Measurements from ENCODE around the gene RAB30. TPM values are rescaled to one million over a fixed set of nuclear protein-coding genes. Genes with fewer than 3 reads are reported as not detected.
A peak's percentile ranks its signal among the peaks of the same experiment; 100 is the strongest.

Gene RAB30, protein sequence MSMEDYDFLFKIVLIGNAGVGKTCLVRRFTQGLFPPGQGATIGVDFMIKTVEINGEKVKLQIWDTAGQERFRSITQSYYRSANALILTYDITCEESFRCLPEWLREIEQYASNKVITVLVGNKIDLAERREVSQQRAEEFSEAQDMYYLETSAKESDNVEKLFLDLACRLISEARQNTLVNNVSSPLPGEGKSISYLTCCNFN
- 3.6 and 12.3 TPM in 2 replicates for total RNA-seq (ENCODE audit: low replicate concordance)

DNA sequence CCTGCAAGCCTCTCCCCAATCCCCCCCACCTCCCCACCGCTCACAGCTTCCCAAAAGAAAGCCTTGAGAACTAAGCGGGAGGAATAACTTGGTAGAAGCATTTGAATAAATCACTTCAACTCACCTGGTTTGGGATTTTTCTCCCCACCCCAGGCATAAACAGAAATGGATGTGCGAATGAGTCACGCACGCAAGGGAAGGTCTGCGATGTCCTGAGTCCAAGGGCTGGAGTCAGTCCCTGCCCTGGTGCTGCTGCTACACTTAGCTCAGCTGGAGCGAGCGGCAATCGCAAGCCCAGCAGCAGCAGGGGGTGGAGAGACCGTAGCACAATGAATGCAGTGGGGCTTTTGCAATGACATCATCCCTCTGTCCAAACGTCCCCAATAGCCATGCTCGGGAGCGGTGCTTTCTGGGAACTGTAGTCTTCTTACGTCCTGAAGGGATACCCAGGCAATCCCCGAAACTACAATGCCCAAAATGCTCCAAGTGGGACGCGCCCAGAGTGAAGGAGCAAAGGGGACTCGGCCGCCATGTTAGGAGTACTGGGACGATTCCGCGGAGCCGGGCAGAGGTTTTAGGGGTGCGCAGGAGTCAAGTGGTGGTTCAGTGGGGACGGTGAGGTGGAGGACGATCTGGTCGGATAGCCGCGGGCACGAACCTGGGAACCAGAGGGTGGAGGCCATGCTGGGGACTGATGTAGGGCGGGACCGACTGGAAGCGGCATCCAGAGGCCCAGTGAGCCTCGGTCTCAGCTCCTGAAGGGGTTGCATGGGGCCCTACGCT, at the start of gene RAB30:
TSS of gene RAB30 (minus strand) at position 331 of the 783 bp plus-strand sequence. CDS start 74,581 bp downstream, outside the sequence.
- TF ChIP-seq, protein P1, sequence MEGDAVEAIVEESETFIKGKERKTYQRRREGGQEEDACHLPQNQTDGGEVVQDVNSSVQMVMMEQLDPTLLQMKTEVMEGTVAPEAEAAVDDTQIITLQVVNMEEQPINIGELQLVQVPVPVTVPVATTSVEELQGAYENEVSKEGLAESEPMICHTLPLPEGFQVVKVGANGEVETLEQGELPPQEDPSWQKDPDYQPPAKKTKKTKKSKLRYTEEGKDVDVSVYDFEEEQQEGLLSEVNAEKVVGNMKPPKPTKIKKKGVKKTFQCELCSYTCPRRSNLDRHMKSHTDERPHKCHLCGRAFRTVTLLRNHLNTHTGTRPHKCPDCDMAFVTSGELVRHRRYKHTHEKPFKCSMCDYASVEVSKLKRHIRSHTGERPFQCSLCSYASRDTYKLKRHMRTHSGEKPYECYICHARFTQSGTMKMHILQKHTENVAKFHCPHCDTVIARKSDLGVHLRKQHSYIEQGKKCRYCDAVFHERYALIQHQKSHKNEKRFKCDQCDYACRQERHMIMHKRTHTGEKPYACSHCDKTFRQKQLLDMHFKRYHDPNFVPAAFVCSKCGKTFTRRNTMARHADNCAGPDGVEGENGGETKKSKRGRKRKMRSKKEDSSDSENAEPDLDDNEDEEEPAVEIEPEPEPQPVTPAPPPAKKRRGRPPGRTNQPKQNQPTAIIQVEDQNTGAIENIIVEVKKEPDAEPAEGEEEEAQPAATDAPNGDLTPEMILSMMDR (IDR thresholded peaks at IDR 0.05) = no peak
- TF ChIP-seq EZH2phosphoT487 (IDR thresholded peaks at IDR 0.05) (no peak), EZH2 (IDR thresholded peaks at IDR 0.05) (no peak)
- peaks cover 42% of the 10 kb centered on the region for H3K79me2 ChIP-seq (ENCODE audit: low read depth)
- Mint-ChIP-seq H3K27ac (no peak within 1 kb of the TSS), H3K9me3 (peaks cover 2% of the 10 kb centered on the region), H3K27me3 (ENCODE audit: insufficient read depth, low read depth) (peaks cover 3% of the 10 kb centered on the region), H3K4me1 (peaks cover 28% of the 10 kb centered on the region), H3K36me3 (peaks cover 16% of the 10 kb centered on the region), H3K4me3 (no peak within 1 kb of the TSS)
- H3K4me1 ChIP-seq = peaks cover 18% of the 10 kb centered on the region
- peak within 1 kb of the TSS; percentile 93 for H3K4me3 ChIP-seq
- H3K27me3 ChIP-seq = peaks cover 17% of the 10 kb centered on the region
- H3K9me3 ChIP-seq (ENCODE audit: low read depth) = no peaks in the 10 kb centered on the region
- peak within 1 kb of the TSS; percentile 93 for H3K4me2 ChIP-seq
- H3F3A ChIP-seq (ENCODE audit: low read depth) = peaks cover 8% of the 10 kb centered on the region
- peak within 1 kb of the TSS; percentile 85 for H2AFZ ChIP-seq (replicated peaks)
- H3K9ac ChIP-seq = peak within 1 kb of the TSS; percentile 99
- peak; percentile 100 for DNase-seq (ENCODE audit: low spot score)
- no peaks in the 10 kb centered on the region for H4K20me1 ChIP-seq (ENCODE audit: low read depth)
- peaks cover 7% of the 10 kb centered on the region for H3K36me3 ChIP-seq
- H3K27ac ChIP-seq = peak within 1 kb of the TSS; percentile 82

DNA sequence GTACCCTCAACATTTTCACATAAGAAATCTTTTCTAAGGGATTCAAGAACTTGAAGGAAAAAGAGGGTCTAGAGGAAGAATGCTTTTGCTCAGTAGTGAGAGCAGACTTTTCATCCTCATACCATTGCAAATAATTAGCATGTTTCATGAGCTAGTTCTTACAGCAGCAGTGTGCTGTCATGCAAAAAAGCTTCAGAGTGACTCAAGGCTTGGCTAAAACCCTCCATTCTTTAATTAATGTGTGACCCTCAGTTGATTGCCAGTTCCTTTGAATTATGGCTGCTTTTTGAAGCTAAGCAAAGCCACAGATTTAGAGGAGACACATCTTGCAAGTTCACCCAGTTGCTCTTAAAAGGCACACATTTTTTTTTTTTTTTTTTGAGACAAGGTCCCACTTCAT, 48.6 kb upstream of the RAB30 start:
- no peaks in the 10 kb centered on the region for H3K79me2 ChIP-seq (ENCODE audit: low read depth)
- H3K4me3 ChIP-seq = no peak overlapping the region
- Mint-ChIP-seq H3K9me3 (no peaks in the 10 kb centered on the region), H3K27me3 (ENCODE audit: insufficient read depth, low read depth) (no peaks in the 10 kb centered on the region), H3K4me3 (no peak overlapping the region), H3K27ac (no peak overlapping the region), H3K4me1 (peaks cover under 1% of the 10 kb centered on the region), H3K36me3 (no peaks in the 10 kb centered on the region)
- H4K20me1 ChIP-seq (ENCODE audit: low read depth) = no peaks in the 10 kb centered on the region
- H2AFZ ChIP-seq (replicated peaks) = no peak overlapping the region
- no peaks in the 10 kb centered on the region for H3F3A ChIP-seq (ENCODE audit: low read depth)
- no peaks in the 10 kb centered on the region for H3K36me3 ChIP-seq
- no peak overlapping the region for H3K27ac ChIP-seq
- no peak overlapping the region for H3K4me2 ChIP-seq
- no peaks in the 10 kb centered on the region for H3K27me3 ChIP-seq
- no peak for DNase-seq (ENCODE audit: low spot score)
- H3K9me3 ChIP-seq (ENCODE audit: low read depth) = no peaks in the 10 kb centered on the region
- H3K9ac ChIP-seq = no peak overlapping the region
- TF ChIP-seq EZH2 (IDR thresholded peaks at IDR 0.05) (no peak), EZH2phosphoT487 (IDR thresholded peaks at IDR 0.05) (no peak)
- TF ChIP-seq, protein P1 (IDR thresholded peaks at IDR 0.05) = no peak
- peaks cover 4% of the 10 kb centered on the region for H3K4me1 ChIP-seq

DNA sequence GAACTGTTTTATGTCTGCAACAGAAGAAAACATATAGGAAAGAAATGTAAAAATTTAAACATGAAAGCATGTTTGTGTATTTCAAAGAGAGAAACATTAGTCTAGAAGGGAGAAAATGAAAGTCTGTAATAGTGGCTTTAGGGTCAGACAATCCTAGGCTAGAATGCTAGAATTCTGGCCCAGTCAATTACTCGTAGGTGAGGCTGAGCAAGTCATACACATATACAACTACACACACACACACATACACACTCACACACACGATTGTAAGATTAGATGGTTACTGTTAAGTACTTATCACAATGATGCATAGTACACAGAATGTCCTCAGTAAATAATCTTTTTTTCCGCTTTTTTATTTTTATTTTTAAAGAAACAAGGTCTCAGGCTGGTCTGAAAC, 47.5 kb upstream of the RAB30 start:
- Mint-ChIP-seq H3K36me3 (no peaks in the 10 kb centered on the region), H3K4me3 (no peak overlapping the region)
- no peak overlapping the region for H3K4me2 ChIP-seq

More for the DNA sequence above, 47.5 kb upstream of the RAB30 start:
- Histone ChIP-seq H3K9ac (no peak overlapping the region), H3K27ac (no peak overlapping the region), H4K20me1 (ENCODE audit: low read depth) (no peaks in the 10 kb centered on the region), H3F3A (ENCODE audit: low read depth) (no peaks in the 10 kb centered on the region), H3K36me3 (no peaks in the 10 kb centered on the region), H3K4me3 (no peak overlapping the region), H3K9me3 (ENCODE audit: low read depth) (no peaks in the 10 kb centered on the region), H3K27me3 (no peaks in the 10 kb centered on the region), H3K79me2 (ENCODE audit: low read depth) (no peaks in the 10 kb centered on the region), H3K4me1 (peaks cover 9% of the 10 kb centered on the region), H2AFZ (replicated peaks) (no peak overlapping the region)
- H3K4me1 Mint-ChIP-seq = peaks cover 6% of the 10 kb centered on the region
- H3K27me3 Mint-ChIP-seq (ENCODE audit: insufficient read depth, low read depth) = no peaks in the 10 kb centered on the region
- no peak overlapping the region for H3K27ac Mint-ChIP-seq
- no peak for DNase-seq (ENCODE audit: low spot score)
- TF ChIP-seq EZH2phosphoT487 (IDR thresholded peaks at IDR 0.05) (no peak), EZH2 (IDR thresholded peaks at IDR 0.05) (no peak)
- TF ChIP-seq, protein P1 (IDR thresholded peaks at IDR 0.05) = no peak
- no peaks in the 10 kb centered on the region for H3K9me3 Mint-ChIP-seq

All from neural progenitor cell (in vitro differentiated cells).